NB4 (cell line): ENCODE measurements around the gene DPYSL4.

Source experiments
- MYC ChIP-seq: IDR thresholded peaks from 2 replicates; pipeline ENCODE4 v1.6.1; 2011; ENCODE audit warnings: low read depth, low read length
- POLR2A ChIP-seq: IDR thresholded peaks from 2 replicates; pipeline ENCODE4 v1.6.1; 2011; ENCODE audit warnings: mild to moderate bottlenecking; ENCODE audit not compliant: insufficient read length; ENCODE audit errors: extremely low read depth
- TF ChIP-seq, protein P1 (sequence below): IDR thresholded peaks from one replicate; pipeline ENCODE4 v1.5.1; 2012; ENCODE audit warnings: low read depth, low read length
- TF ChIP-seq, protein P2 (sequence below): IDR thresholded peaks from 2 replicates; pipeline ENCODE4 v1.6.1; 2011; ENCODE audit warnings: low read depth, low read length

DNA sequence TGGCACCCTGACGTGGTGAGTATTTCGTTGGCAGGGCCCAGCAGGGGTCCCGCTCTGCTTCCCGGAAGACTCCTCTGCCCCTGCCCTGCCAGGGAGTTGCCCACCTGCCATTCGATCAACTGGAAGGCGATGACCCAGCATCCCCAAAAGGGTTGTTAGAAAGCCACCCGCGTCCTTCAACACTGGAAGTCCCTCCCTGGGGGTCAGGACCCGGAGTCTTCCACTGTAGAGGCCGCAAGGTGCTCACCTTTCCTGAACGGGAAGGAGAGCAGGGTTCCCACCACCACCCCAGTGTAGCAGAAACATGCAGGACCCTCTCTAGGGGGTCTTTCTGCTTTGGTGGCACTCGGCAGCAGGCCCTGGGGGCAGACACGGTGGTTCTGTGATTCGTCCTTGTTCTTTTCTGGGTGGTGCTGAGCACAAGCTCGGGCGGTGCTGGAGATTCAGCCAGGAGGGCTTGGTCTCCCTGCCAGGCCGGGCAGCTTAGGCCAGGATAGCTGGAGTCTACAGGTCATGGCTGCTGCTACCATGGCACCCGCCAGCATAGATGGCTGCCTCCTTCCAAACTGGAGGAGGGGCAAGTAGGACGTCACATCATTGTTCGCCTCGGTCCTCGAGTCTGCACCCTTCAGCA is 19.6 kb upstream of the DPYSL4 start:
- TF ChIP-seq, protein P1, sequence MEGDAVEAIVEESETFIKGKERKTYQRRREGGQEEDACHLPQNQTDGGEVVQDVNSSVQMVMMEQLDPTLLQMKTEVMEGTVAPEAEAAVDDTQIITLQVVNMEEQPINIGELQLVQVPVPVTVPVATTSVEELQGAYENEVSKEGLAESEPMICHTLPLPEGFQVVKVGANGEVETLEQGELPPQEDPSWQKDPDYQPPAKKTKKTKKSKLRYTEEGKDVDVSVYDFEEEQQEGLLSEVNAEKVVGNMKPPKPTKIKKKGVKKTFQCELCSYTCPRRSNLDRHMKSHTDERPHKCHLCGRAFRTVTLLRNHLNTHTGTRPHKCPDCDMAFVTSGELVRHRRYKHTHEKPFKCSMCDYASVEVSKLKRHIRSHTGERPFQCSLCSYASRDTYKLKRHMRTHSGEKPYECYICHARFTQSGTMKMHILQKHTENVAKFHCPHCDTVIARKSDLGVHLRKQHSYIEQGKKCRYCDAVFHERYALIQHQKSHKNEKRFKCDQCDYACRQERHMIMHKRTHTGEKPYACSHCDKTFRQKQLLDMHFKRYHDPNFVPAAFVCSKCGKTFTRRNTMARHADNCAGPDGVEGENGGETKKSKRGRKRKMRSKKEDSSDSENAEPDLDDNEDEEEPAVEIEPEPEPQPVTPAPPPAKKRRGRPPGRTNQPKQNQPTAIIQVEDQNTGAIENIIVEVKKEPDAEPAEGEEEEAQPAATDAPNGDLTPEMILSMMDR, result no peak
- TF ChIP-seq, protein P2, sequence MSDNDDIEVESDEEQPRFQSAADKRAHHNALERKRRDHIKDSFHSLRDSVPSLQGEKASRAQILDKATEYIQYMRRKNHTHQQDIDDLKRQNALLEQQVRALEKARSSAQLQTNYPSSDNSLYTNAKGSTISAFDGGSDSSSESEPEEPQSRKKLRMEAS, result no peak
- no peak for TF ChIP-seq POLR2A
- no peak for TF ChIP-seq MYC
